Effector CD4-positive, alpha-beta T cell (primary cell): ENCODE data around the gene GALNT13.

Source experiments
- DNase-seq: peaks from one replicate; pipeline ENCODE4 v3.0.0-alpha.2; 2020

Gene GALNT13

DNA sequence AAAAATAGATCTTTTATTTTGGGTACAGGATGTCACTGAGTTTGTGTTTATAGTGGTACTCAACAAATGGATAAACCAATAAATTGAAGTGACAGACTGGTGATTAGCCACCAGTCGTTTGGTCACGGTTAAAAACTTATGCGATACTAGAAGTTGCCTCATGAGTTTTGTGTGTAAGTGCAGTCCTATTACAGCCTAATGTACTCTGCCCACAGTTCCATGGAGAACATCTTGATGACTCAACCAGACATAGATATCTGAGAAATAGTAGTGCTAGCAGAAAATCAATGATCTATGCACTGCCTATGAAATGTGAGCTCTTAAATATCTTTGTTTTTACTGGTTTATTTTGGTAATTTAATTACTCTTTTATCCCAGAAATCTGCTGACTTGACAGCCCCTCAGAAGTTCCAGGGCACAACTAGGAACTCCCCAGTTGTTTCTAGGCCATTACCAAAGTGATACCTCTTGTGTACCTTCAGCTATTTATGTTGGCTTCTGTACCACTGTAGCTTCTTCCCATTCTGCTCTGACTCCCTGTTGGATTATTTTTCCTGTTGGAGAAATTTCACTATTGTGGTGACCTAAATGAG, 617.6 kb downstream of the GALNT13 start:
- DNase-seq: no peak

- DNase-seq: no peak
Measured at GRCh38 chr2:154490530-154490929, 618.8 kb downstream of the GALNT13 start.

DNA sequence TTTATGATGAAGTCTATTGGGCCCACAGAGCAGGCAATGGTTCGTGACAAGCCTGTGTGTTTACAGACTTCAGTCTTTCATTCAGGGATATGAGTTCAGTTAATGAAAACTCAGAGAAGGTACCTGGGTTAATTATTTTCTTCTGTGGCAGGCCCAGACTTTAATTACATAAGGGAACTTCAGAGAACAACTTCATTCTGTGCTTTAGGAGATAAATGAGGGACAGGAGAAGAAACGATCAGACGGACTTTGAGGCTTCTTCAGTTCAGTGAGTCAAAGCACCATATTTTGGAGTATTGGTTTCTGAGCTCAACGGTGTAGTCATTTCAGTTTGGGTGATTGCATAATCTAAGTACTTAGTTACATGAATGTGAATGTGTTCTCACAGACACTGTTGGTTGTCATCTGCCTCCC, 623.7 kb downstream of the GALNT13 start:
- DNase-seq: no peak

DNA sequence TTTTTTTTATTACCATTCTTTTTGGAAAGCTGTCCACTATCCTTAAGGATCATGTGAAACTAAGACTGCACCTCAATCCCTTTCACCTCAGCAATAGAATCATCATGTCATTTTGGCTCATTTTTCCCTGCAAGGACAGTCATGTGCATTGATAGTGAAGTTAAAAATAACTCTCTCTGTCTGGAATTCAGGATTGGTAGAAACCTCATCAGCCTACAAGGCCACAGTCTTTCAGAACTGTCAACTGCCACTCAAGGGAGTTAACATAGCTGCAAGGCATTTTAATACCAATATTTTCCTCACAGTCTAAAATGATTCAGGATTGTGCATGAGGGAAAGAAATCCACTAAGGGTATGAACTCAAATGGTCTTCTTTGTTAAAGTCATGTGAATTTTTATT, 625.3 kb downstream of the GALNT13 start:
- no peak for DNase-seq
